CD1c-positive myeloid dendritic cell (primary cell): Measurements from ENCODE around the gene LRRC4C.
"Not testable (repeated sequence)": the region's sequence is repeated elsewhere in the genome, so short reads cannot be mapped to it uniquely, and the experiment has no call there.

Source experiments
- DNase-seq: peaks from one replicate; pipeline ENCODE4 v3.0.0-alpha.2; 2016; ENCODE audit errors: extremely low spot score

LRRC4C gene

DNA sequence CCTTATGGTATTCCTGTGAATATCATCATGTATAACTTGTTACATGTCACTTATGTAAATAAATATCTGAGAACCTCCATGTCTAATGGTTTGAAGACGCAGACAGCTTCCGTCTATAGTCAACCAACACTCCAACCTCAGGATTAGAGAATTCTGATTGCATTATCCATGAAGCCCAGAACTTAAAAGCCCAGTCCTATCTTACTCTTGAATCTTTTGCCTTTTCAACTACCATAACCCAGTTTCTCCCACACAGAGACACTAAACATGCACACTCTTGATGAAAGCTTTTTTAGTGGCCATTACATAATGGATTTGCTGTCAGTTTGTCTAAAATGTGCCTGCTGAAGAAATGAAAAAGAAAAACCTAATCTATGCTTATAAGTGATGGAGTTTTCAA, 1219.2 kb downstream of the LRRC4C start:
- no peak for DNase-seq

DNA sequence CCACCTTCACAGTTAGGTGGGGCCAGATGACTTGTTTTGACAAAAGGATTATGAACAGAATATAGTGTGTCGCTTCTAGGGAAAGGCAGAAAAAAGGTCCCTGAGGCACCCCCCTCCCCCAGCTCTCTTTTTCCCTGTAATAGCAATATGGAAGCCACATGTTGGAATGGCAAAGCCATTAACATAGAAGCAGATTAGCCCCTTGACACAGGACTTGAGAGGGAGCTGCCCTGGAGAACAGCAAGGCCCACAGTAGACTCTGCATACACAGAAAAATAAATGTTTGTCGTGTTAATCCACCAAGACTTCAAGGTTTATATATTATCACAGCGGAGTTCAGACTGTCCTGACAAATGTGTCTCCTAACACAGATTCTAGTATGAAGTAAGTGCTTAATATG, 1222.9 kb downstream of the LRRC4C start:
- no peak for DNase-seq

DNA sequence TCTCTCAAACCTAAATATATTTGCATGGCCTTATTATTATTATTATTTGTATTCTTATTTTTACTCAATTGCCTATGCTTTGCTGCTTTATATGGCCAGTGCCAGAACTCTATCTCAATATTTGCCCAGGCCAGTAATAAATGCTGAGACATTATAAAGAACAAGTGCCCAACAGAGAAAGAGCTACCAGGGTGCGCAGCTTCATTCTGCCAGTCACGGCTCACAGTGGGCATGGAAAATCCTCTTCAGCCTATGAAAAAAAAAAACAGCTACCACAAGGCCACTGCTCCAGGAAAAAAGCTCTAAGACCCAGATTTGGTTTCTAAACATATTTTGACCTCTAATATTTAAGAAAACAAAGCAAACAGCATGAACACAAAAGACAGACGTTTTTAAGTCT, 1223.6 kb downstream of the LRRC4C start:
- DNase-seq = no peak

DNA sequence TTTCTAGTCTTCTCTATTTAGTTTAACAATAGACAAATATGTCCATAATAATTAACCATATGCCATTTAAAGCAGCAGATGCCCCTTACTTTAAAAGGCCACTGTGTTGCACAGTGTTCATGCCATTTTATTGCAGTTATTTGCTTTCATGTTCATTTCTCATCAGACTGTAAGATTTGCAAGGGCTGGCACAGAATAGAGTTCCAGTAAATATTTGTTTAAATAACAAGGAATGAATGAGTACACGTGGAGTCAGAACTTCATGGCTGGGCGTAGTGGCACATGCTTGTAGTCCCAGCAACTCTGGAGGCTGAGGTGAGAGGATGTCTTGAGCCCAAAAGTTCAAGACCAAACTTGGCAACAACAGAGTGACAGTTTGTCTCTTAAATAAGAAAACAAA, 1228.6 kb downstream of the LRRC4C start:
- DNase-seq = no peak

DNA sequence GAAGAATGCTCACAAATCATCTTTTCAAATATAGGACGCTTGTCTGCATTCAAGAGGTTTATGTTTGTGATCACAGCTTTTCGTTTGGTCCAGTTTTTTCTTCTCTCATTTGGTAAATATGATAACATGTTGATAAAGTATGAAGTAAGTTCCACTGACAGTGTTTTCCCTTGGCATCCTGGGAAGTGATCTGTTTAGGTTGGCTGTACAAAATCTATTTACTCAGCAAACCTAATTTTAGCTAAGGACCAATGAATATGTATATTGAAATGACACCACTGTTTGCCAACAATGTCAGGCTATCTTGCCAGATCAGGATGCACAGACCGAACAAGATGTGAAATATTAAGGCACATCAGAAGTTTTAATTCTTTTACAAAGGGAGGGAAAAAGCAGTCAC, 1230.8 kb downstream of the LRRC4C start:
- DNase-seq = no peak

DNA sequence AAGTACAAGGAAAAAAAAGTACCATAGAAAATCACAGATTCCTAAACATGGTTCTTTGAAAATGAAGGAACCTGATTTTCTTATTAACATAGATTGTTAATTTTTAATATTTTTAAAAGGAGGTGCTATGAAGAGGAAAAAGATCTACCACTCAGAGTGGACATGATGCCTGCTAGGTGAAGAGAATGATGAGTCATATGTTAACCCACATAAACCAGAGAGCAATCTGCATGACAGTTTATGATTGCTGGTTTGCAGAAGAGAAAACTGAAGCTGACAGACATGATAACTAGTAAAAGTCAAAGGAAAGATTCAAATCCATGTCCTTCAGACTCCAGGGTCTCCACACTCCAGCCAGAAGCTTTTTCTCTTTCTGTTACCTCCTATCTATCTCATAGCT, 1231.7 kb downstream of the LRRC4C start:
- no peak for DNase-seq

DNA sequence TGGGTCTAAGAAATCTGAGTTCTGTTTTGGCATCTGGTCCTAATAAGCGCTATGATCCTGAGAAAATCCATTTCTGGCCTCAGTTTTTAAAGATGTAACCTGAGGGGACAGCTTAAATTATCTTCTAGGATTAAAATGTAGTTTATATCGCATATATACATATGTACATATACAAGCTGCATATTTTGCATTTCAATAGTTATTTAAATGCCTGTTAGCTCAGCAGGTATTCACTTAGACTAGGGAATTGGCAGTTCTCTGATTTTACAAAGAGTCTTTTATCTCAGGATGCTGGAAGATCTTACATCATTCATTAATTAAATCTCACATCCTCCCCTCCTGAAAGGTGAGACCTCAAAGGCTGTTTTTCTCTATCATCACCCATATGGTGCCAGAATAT, 1232.8 kb downstream of the LRRC4C start:
- DNase-seq = no peak

DNA sequence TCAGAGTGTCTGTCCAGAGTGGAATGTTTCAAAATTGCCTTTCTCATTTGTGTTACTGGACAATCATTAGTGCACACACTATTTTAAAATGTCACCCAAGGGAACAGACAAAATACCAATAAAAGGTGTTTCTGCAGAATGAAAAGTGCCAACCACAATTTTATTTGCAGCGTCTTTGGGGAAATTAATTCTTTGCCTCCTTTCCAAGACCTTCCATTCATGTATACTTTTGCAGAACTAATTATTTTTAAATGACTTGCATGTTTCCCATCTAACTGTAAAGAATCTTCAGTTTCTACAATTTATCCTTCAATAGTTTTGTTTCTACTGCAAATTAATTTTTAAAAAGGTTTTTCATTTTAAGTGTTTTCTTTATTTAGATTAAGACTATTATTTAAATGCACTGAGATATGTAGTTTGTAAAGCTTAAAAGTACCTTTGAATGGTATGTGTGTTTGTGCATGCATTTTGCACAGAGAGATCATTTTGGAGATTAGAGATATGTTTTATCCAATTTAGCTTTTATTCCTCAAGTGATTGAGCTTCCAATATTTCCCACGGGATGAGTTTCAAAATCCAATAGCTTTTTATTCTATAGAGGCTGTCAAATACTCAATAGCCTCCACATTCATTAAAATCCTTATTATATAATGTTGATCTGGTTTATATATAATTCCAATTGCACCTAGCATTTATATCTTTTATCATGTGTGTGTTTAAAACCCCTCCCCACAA, 1235.7 kb downstream of the LRRC4C start:
- DNase-seq = no peak

DNA sequence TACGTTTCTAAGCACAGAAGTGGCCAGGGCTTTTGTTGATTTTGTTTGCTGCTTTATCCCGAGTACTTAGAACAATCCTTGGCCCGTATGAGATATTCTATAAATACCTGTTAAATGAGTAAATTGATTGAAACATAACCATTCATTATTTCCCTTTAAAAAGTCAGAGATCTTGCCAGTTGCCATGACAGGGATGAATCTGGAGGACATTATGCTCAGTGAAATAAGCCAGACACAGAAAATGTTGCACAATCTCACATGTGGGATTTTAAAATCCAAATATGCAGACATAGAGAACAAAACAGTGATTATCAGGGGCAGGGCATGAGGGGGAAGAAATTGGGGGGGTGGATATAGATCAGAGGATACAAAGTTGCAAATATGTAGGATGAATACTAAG, 1240.1 kb downstream of the LRRC4C start:
- no peak for DNase-seq

DNA sequence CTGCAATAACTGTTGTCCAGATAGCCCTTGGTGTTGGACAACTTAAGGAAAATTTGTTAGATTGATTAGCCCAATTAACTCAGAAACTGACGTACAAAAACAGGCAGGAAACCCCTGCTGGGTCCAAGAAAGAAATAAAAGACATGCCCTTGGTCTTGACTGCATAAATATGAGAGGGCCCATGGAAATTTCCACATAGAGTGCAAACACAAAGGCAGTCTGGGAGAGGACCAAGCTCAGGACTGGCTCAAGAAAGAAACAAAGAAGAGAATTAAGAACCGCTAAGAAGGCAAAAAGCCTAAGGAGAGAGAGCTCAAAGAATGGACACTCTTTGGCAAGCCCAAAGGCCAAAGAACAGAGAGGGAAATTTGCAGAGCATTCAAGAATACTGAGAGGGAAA, 1243.9 kb downstream of the LRRC4C start:
- DNase-seq = no peak

DNA sequence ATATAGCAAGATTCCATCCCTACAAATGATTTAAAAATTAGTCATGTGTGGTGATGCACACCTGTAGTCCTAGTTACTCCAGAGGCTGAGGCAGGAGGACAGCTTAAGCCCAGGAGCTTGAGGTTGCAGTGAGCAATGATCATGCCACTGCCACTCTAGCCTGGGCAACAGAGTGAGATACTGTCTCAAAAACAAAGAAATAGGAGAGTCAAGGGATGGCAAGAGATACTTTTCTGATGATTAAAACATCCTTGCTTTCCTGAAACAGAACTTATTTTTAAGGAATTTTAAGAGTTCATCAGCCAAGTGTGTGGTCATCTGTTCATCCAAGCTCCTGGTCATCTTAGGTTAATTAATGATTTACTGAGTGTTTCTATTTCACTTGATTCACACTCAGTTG, 1252.0 kb downstream of the LRRC4C start:
- no peak for DNase-seq

DNA sequence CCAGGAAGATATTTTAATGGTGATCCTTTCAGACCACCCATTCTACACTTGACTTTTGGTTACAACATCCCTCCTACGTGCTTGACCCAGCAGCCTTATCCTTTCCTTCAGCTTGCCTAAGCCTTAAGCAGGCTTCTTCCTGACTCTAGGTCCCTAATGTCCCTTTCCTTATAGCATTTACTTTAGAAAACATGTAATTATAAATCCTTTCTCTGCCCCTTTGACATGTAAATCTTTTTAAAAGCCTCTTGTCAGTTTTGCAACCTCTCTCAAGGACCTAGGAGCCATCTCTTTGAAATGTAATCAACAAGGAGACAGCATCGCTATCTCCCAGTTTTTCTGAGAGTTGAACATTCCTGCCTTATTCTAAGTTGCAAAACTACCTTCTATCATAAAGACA, 1255.2 kb downstream of the LRRC4C start:
- DNase-seq = no peak

DNA sequence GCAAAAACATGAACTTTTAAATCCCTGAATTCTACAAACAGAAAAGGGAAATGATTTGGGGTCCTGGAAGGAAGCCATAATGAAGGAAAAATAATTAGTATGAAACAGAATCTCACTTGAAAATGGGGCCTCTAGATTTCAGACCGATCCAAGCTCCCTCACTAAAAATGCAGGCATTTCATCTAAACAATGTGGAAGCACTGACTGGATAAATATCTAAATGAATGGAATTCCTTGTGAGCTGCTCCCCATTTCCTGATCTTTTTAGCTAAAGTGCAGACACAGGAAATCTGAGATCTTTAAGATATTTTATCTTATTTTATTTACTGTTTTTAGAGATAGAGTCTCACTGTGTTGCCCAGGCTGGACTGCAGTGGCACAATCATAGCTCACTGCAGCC, 1255.8 kb downstream of the LRRC4C start:
- no peak for DNase-seq

DNA sequence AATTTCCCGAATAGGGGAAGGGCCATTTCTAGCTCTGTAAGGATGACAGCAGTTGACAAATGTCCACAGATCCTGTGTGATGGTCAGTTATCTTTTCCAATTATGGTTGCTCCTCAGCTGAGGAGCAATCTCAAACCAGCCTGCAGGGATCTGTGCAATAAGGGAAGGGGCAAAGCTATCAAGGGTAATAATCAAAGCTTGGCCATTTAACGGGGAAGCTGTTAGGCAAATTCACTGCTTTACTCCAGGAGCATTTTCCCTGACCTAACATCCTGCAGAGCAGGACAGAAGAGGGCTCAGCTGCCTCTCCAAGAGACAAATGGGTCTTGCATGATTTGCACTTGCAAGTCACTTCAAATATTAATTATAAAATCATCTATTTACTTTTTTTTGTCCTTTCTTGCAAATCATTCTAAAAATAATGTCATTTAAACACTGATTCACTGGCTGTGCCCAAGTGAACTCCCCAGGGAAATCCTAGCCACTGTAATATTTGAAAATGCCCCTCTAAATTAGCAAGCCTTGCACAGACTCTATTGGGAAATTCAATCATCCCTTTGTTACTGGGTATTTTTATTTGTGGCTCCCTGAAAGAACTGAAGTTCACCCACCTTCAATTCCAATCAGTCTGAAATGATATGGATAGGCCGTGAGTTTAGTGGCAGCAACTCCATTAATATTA, 1256.7 kb downstream of the LRRC4C start:
- no peak for DNase-seq

DNA sequence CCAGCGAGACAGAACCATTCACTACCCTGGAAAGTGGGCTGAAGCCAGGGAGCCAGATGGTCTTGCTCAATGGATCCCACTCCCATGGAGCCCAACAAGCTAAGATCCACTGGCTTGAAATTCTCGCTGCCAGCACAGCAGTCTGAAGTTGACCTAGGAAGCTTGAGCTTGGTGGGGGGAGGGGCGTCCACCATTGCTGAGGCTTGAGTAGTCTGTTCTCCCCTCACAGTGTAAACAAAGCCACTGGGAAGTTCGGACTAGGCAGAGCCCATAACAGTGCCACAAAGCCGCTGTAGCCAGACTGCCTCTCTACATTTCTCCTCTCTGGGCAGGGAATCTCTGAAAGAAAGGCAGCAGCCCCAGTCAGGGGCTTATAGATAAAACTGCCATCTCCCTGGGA, 1266.9 kb downstream of the LRRC4C start:
- DNase-seq = not testable (repeated sequence)

DNA sequence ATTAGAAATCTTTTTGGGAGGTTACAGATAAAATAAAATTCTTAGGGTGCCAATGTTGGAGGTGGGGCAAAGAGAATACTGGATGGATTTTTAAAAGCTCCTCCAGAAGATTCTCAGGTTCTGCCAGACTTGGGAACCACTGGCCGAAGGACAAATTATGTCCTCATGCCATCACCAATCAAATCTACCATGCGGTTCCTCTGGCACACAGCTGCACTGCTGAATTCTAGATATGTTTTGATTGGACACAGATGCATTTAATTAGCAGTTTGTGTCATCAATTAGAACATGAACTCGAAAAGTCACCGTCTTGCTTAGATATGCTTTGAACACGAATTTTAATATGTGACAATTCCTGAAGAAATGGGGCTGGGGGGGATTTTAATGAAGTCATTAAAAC, 1269.2 kb downstream of the LRRC4C start:
- DNase-seq = no peak

DNA sequence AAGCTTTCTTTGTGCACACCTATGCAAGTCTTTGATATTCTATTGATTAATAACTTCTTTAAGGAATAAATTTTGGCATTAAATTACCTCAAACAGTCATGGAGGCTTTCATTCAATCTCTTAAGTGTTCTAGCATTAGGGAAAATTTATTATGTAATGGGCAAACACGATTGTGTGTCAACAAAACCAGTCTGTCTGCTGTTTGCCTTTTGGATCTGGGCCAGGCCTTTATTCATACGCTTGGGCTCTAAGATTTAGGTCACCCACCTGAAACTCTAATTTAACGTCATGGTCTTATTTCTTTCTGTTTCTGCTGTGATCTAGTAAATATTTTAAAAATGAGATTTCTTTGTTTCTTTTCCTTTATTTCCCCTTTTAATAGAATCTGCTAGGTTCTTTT, 1270.6 kb downstream of the LRRC4C start:
- DNase-seq = no peak

DNA sequence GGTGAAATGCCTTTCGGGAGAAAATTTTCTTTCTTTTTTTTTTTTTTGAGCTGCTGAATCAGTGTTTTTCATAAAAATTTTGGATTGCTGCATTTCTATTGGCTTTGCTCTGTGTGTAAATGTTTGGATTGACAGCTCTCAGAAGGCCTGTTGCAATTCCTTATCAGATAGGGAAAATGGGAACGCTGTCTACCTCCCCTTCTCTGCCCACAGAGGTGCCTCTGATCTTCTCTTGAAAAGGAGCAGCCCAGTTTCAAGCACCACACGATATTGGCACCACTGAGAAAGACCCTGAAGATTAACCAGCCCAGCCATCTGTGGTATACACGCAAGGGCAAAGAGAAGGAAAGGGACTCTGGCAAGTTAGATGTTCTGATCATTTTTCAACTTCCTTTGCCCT, 1272.2 kb downstream of the LRRC4C start:
- DNase-seq = no peak

DNA sequence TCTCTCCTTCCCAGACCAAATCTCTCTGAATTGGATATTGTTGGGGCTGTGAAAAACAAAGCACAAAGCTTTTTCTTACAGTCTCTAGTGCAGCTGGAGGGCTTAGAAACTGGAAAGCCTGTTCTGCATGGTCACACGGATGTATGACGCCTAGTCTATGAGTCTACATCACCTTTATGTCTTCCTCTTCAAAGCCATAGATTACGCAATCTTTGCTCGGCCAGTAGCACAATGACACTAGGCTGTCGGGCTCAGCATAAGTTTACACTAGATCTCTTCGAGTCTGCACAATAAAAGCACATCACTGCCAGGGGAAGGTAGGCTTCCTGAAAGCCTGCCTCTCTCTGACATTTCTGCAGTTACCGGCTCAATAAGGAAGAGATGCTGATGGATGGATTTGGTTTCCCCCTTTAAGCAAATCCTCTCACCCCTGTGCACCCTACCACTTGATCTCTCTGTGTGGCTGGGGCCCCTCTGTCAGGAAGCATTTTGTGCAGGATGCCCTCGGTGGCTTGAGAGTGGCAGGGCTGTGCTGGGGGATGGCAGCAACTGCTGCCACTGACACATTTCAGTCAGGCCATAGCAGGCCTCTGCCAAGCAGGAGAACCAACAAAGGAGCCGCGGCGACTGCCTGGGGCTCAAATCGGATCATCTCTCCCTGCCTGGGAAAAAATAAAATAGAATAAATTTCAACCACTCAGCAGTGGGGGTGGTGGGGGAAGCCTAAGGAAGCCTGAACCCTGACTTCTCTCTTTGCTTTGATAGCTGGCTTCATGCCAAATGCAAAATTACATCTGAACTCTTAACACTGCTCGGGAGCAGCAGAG, 1272.8 kb downstream of the LRRC4C start:
- DNase-seq = no peak

DNA sequence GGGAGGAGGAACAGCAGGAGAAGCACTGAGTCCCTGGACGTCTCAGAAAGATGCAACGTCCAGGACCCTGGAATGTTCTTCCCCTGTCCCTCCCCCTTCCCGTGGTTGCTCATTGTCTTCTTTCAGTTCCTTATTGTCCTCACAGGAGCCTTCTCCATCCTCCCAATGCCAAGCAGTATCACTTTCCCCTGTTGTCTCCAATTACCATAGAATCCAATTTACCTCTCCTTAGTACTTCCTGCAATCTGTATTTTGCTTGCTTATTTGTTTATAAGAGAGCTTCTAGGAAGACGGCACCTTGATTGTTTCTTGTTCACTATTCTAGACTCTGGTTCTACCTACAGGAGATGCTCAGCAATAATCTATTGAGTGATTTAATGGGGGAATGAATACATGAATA, 1273.7 kb downstream of the LRRC4C start:
- no peak for DNase-seq

DNA sequence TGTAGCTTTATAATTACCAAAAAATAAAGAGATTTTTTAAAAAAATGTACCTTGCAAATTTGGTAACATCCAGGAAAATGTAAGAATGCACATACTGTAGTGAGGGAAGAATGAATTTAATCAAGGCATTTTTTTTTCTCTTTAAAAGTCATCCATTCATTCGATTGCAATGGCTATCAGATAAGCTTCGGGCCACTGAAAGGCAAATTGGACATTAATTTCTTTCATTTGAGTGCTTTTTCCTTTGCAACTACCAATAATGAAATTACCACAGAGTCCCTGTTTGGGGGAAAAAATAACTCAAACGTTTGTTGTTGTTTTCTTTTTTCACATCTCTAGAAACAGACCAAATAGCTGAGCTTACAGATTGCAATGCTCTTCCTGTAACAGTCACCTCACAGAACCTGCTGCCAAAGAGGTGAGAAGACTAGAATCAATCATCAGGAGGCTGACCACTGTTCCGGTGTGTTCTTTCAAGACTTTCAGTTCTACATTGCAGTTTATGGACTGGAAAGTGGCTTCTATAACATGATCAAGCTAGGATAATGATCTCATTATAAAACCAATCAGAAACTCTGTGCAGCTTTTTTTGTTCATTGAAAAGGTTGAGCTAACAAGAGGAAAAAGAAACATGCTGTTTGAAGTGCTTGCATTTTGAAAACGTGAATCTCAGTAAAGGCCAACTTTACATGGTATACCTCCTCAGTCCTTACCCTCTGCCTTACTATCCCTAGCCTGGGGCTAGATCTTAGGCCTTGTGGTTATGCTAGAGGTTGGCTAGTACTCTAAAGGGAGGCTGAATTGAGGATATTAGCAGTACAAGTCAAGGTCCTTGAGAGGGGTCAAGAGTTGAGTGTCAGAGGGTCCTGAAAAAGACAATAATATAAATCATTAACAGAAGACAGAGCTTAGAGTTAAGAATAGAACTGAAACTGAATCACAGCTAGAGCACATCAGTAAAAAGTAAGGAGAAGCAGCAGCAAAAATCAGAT, 1276.1 kb downstream of the LRRC4C start:
- no peak for DNase-seq

DNA sequence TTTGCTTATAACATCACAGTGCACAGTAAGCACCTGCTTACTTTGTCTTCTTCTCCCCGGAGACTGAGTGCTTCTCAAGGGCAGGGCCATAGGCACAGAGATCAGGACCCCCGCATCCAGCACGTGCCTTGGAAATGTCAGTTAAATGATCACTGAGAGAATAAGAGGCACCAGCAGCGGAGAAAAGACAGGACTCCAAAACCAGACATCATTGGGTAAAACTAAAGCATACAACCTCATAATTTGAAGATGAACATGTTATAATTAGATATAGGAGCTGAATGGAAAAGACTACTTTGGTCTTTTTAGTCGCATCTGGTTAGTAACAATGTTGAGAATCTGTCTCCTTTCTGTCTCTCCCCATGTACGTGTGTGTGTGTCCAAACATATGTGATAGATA, 1279.9 kb downstream of the LRRC4C start:
- no peak for DNase-seq
